HG03342 (cell line): ENCODE results near the gene LHFPL3.
"Not testable (repeated sequence)": the region's sequence is repeated elsewhere in the genome, so short reads cannot be mapped to it uniquely, and the experiment has no call there.

ENCODE experiments used
- ATAC-seq: cut with Tn5 transposase; IDR thresholded peaks from one replicate; pipeline ENCODE4 v1.9.1; 2021; ENCODE audit warnings: mild to moderate bottlenecking, moderate library complexity; ENCODE audit not compliant: unreplicated experiment

LHFPL3 gene

GRCh38 chr7:104661575-104661974, 333.2 kb downstream of the LHFPL3 start:
- no peak for ATAC-seq

DNA sequence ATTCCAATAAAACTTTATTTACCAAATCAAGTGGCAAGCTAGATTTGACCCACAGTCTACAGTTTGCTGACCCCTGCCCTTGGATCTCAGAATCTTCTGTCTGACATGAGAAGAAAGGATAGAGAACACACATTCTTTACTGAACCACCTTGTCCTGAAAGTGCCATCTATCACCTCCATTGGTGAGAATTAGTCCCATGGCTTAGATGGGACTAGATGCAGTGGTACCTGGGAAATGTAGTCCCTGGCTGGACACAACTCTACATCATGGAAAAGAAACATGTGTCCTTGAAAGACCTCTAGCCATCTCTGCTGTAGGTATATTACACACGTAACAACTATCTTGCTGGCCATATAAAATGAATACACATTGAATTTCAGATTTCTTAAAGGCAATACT, 336.2 kb downstream of the LHFPL3 start:
- no peak for ATAC-seq

DNA sequence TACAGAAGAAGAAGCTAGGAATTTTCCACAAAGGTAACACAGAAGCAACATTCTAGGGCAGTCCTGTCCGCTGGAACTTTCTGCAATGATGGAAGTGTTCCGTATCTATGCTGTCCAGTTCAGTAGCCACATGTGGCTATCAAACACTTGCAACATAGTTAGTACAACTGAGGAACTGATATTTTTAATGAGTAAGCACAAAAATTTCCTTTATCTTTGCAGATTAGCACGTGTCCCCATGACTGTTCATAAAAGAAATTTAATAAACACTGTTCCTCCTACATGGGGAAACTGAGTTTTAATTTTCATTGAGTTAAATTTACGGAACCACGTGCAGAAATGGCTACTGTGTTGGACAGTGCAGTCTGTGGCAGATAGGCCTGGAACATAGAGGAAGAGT, 349.2 kb downstream of the LHFPL3 start:
- no peak for ATAC-seq

DNA sequence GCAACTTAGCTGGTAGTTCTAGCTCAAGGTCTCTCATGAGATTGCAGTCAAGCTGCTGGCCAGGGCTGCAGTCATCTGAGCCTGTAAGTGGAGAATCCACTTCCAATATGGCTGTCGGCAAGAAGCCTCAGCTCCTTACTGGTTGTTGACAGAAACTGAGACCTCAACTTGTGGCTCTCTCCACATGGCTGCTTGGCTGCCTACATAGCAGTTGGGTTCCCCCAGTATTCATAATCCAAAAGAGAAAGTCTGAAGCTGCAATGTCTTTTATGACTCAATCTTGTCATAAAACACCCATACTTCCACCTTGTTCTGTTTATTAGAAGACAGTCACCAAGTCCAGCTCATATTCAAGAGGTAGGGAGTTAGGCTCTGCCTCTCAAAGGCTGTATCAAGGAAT, 350.7 kb downstream of the LHFPL3 start:
- ATAC-seq: no peak

GRCh38 chr7:104686286-104686685, 357.9 kb downstream of the LHFPL3 start:
- ATAC-seq: no peak

DNA sequence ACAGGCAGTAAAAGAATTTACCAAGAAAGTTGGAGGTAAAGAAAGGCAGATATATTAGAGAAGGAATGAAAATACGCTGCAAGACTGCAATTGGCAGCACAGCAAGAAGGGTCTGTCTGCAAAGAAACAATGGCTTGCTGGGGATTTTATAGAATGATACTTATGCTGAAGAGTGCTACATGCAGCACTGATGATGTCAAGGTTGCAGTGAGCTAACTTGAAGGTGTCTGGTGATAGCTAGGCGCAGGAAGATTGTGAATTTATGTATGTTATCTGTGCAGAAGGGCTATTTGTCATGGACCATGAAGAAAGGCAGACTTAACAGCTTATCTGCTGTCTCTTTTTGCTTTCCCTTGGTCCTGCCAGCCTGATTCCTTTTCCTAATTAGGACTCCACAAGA, 366.3 kb downstream of the LHFPL3 start:
- ATAC-seq: no peak

GRCh38 chr7:104695563-104695962, 367.2 kb downstream of the LHFPL3 start:
- no peak for ATAC-seq

GRCh38 chr7:104700336-104700735, 371.9 kb downstream of the LHFPL3 start:
- no peak for ATAC-seq

DNA sequence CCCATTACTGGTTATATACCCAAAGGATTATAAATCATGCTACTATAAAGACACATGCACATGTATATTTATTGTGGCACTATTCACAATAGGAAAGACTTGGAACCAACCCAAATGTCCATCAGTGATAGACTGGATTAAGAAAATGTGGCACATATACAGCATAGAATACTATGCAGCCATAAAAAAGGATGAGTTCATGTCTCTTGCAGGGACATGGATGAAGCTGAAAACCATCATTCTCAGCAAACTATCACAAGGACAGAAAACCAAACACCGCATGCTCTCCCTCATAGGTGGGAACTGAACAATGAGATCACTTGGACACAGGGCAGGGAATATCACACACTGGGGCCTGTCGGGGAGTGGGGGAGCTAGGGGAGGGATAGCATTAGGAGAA, 392.6 kb downstream of the LHFPL3 start:
- not testable (repeated sequence) for ATAC-seq

- no peak for ATAC-seq
Observed at GRCh38 chr7:104723001-104723400, 394.6 kb downstream of the LHFPL3 start.

GRCh38 chr7:104758504-104758903, 430.1 kb downstream of the LHFPL3 start:
- no peak for ATAC-seq

- ATAC-seq: no peak
Observed at GRCh38 chr7:104761892-104762291, 433.5 kb downstream of the LHFPL3 start.

DNA sequence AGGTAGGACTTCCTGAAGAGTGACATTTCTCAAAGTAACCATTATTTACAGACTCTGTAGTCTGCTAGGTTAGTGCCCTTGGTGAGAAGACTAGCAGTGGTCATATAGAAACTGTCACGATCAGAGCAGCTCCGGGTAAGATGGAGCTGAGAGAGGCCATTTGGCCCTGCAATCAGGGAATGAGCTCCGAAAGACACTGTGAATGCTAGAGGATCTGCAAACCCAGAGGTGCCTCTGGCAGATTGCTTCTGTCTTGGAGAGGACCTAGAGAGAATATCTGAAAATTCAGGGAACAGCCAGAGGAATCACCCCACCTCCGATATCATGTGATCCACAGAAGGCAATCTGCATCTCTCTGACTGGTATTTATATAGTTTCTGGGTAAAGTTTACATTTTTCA, 438.7 kb downstream of the LHFPL3 start:
- ATAC-seq: no peak

DNA sequence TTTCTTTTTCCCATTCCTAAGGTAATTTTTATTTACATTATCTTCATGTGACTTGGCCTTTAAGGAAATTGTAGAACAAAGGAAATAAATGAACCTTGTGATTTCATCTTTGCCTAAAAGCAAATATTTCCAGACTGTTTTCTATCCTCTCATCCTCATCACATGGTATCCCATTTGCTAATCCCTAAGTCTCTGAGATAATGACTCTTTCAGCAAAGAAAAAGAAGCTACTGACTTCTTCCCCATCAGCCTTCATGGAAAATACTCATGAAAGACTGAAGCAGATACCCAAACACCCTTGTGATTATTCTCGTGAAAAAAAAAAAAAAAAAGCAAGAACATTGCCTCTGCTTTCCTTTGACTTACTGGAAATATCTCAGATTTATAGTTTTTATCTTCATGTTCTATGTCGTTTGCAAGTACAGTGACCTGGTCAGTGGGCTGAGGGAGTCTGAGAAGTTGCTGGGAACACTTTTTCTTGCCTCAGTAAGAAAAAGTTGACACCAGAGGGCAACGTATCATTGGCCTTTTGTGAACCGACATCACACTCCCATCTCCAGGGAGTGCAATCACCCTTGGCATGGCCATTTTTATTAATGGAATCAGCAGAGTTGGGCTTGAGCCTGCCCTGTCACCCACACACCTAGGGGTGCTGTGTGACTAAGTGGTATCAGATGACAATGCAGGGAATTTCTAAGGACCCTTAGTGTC, 439.6 kb downstream of the LHFPL3 start:
- ATAC-seq: no peak

- no peak for ATAC-seq
Observed at GRCh38 chr7:104772405-104773345, 444.3 kb downstream of the LHFPL3 start.

DNA sequence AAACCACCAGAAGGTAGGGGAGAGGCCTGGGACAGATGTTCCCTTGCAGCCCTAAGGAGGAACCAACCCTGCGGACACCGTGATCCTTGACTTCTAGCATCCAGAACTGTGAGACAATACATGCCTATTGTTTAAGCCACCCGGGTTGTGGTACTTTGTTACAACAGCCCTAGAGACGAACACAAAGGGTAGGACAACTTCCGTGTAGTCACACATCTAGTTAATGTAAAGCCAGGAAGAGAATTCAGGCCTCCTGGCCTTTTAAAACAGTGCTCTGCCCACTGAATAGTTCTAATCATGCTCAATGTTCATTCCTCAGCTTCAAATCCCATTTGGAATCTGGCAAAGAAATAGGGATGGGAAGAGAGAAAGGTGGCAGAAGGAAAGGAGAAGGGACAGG, 445.4 kb downstream of the LHFPL3 start:
- ATAC-seq: no peak

DNA sequence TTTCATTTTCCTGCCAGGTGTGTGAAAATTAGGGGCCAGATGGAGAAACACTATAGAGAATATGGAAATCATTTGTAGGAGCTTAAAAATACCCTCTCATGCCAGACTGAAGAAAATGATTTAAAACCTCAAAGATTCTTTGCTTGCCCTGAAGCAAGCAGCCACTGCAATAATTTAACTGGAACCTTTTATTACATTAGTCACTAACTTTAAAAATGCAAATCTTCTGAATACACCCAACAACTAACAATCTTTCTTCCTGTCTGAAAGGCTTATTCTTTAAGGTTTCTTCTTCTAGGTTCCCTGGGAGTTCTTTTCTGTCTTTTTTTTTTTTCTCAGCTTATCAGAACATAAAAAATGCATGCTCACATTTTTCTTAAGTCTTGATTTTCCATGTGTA, 447.1 kb downstream of the LHFPL3 start:
- ATAC-seq: no peak

DNA sequence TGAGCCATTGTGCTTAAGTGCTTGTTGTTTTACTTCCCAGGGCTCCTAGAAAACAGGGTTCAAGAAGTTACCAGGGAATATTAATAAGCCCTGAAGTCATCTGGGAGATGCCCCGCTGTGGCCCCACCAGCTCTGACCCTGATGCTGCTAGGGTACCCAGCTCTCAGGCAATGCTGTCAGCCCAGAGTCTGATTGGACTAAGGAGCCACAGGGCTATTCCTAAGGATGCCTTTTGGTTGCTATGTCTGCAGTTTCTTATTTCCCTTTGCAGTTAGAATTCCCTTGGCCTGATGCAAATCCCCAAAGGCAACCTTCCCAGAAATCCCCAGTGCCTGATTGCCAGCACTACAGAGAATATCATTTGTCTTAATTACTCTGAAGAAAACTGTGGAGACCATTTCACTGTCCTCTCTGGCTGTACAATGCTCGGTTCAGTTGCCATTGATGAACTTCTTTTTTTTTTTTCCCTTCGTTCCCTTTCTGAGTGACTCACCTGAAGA, 448.9 kb downstream of the LHFPL3 start:
- no peak for ATAC-seq

DNA sequence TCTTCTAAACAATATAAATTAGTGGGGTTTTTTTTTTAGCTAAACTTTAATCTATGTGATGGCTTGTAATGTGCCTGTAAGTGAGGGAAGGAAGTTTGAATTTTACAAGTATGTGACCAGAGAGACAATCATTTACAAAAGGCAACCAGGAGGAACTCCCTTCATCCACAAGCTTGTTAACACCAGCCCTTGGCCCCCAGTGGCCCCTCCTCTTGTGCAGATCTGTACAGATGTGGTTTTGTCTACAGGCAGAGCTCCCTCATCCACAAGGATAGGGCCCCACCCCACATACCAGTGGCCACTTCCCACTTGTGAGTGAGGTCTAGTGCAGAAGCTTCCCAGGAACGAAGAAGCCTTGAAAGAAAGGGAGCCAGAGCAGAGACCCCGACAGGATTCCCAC, 451.5 kb downstream of the LHFPL3 start:
- ATAC-seq: no peak

DNA sequence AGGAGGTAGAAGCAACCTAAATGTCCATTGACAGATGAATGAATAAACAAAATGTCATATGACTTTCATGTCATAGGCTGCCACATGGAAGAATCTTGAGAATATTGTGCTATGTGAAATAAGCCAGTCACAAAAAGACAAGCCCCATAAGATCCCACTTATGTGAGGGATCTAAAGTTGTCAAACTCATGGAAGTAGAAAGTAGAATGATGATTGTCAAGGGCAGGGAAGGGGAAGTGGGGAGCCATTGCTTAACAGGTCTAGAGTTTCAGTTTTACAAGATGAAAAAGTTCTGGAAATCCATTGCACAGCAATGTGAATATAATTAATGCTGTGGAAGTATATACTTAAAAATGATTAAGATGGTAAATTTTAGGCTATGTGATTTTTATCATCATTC, 456.3 kb downstream of the LHFPL3 start:
- ATAC-seq: no peak

- ATAC-seq: no peak
Observed at GRCh38 chr7:104789780-104790179, 461.4 kb downstream of the LHFPL3 start.

DNA sequence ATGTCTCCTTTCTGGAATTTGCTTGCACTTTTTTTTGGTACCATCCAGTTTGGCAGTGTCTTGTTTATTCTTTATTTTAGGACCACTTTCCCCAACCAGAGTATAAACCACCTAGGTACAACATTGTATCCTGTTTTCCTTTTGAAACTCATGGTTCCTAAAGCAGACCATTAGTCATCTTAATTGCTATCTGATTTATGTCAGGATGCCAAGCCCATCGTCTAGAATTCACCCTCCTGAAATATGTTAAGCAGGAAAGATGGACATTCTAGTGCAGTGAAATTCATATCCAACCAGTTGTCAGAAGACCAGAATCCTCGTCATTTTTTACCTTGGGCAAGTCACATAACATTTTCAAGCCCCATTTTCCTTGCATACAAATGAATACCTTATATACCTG, 462.0 kb downstream of the LHFPL3 start:
- ATAC-seq: no peak
